ENCODE data around the gene PCIF1.

The PCIF1 gene

GRCh38 chr20:45904583-45905504, 29.6 kb upstream of the PCIF1 start:
- DNase-seq (ENCODE audit: low spot score) = no peak

GRCh38 chr20:45905505-45906079, 28.9 kb upstream of the PCIF1 start:
- DNase-seq (ENCODE audit: low spot score) = no peak

GRCh38 chr20:45907219-45907948, 27.1 kb upstream of the PCIF1 start:
- no peak for DNase-seq (ENCODE audit: low spot score)

- no peak for DNase-seq (ENCODE audit: low spot score)
Observed at GRCh38 chr20:45908084-45908483, 26.4 kb upstream of the PCIF1 start.

- no peak for DNase-seq (ENCODE audit: low spot score)
Observed at GRCh38 chr20:45909336-45909808, 25.1 kb upstream of the PCIF1 start.

GRCh38 chr20:45909817-45910669, 24.4 kb upstream of the PCIF1 start:
- DNase-seq (ENCODE audit: low spot score) = no peak

GRCh38 chr20:45910670-45911485, 23.6 kb upstream of the PCIF1 start:
- peak; percentile 97 for DNase-seq (ENCODE audit: low spot score)

- DNase-seq (ENCODE audit: low spot score) = peak; percentile 67
Observed at GRCh38 chr20:45911486-45912343, 22.8 kb upstream of the PCIF1 start, which contains the start of gene PLTP. Gene PLTP, minus strand, starts transcription at chr20:45912155. Its CDS starts 703 bp downstream, at chr20:45911452.

GRCh38 chr20:45912344-45912682, 22.2 kb upstream of the PCIF1 start:
- DNase-seq (ENCODE audit: low spot score) = no peak

GRCh38 chr20:45913116-45913515, 21.4 kb upstream of the PCIF1 start:
- DNase-seq (ENCODE audit: low spot score) = no peak

GRCh38 chr20:45917790-45918141, 16.7 kb upstream of the PCIF1 start:
- no peak for DNase-seq (ENCODE audit: low spot score)

- no peak for DNase-seq (ENCODE audit: low spot score)
Observed at GRCh38 chr20:45918182-45918737, 16.2 kb upstream of the PCIF1 start.

- no peak for DNase-seq (ENCODE audit: low spot score)
Observed at GRCh38 chr20:45918779-45919537, 15.5 kb upstream of the PCIF1 start.

- no peak for DNase-seq (ENCODE audit: low spot score)
Observed at GRCh38 chr20:45919542-45920399, 14.7 kb upstream of the PCIF1 start.

- no peak for DNase-seq (ENCODE audit: low spot score)
Observed at GRCh38 chr20:45920462-45921336, 13.8 kb upstream of the PCIF1 start.

GRCh38 chr20:45921337-45922189, 12.9 kb upstream of the PCIF1 start:
- no peak for DNase-seq (ENCODE audit: low spot score)
